PC-3 (cell line): ENCODE measurements around the gene PLEK2.

Experiments
- EZH2 ChIP-seq: fragments of 300-600 bp; sonication (generic); IDR thresholded peaks from one replicate; pipeline ENCODE4 v1.6.1; 2017; ENCODE audit warnings: antibody characterized with exemption, mild to moderate bottlenecking, low read length; ENCODE audit not compliant: unreplicated experiment
- TF ChIP-seq, protein P1 (sequence below): fragments of 300-600 bp; sonication (generic); conservative IDR thresholded peaks from 2 replicates; pipeline ENCODE4 v1.5.1; 2017; ENCODE audit warnings: antibody characterized with exemption, low read depth, mild to moderate bottlenecking, low read length

DNA sequence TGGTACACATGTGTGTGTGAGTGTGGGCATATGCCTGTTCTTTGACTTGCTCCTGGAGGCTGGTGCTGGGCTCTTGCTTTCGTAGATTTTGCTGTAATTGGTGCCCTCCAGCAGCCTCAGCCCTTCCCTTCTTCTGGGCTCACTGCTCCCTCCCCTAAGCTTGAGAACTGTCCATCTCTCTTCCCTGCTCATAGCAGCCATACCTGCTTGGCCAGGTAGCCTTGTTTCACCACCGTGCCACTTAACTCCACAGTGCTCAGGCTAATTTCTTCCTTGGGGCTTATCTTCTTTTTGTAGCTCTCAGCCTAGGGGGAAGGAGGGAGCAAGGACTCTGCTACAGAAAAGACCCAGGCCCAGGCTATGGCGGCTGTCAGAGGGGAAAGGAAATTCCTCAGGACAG, 19.8 kb downstream of the PLEK2 start:
- TF ChIP-seq EZH2, result no peak
- TF ChIP-seq, protein P1, sequence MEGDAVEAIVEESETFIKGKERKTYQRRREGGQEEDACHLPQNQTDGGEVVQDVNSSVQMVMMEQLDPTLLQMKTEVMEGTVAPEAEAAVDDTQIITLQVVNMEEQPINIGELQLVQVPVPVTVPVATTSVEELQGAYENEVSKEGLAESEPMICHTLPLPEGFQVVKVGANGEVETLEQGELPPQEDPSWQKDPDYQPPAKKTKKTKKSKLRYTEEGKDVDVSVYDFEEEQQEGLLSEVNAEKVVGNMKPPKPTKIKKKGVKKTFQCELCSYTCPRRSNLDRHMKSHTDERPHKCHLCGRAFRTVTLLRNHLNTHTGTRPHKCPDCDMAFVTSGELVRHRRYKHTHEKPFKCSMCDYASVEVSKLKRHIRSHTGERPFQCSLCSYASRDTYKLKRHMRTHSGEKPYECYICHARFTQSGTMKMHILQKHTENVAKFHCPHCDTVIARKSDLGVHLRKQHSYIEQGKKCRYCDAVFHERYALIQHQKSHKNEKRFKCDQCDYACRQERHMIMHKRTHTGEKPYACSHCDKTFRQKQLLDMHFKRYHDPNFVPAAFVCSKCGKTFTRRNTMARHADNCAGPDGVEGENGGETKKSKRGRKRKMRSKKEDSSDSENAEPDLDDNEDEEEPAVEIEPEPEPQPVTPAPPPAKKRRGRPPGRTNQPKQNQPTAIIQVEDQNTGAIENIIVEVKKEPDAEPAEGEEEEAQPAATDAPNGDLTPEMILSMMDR, result no peak
